Vagina (tissue), 2 donors: ENCODE results near the gene C1orf116.

Experiments used
- POLR2A ChIP-seq, 2 donors: fragments of 450-650 bp; IDR thresholded peaks; one replicate each; pipeline ENCODE4 v1.6.1; 2017; ENCODE audit warnings: antibody characterized with exemption in 2 of 2, mild to moderate bottlenecking in 2 of 2, moderate library complexity in 2 of 2
- TF ChIP-seq, protein P1 (sequence below), 3 experiments: fragments of 450-650 bp in 2 of 3; fragments of 200-600 bp in 1 of 3; sonication (generic) in 1 of 3; IDR thresholded peaks; one replicate each; pipeline ENCODE4 v1.5.1; 2017 to 2019; ENCODE audit warnings: antibody characterized with exemption in 3 of 3, mild to moderate bottlenecking in 2 of 3, moderate library complexity in 2 of 3

DNA sequence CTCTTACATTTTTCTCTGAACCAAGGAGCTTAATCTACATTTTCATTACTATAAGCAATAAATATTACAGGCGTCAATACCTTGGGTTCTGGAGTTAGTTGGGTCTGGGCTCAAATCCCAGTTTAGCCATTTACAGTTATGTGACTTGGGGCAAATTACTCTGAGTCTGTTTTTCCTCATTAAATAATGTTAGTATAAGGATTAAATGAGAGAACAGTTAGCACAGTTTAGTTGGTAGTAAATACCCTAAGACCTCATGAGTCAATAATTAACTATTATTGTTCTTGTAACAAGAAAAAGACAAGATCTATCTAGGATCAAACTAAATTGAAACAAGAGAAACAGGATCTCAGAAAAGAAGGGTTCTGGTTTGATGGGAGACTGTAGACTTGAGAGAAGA is 4.6 kb downstream of the C1orf116 start:
- no peak for TF ChIP-seq POLR2A (IDR thresholded peaks at IDR 0.05)
- TF ChIP-seq, protein P1, sequence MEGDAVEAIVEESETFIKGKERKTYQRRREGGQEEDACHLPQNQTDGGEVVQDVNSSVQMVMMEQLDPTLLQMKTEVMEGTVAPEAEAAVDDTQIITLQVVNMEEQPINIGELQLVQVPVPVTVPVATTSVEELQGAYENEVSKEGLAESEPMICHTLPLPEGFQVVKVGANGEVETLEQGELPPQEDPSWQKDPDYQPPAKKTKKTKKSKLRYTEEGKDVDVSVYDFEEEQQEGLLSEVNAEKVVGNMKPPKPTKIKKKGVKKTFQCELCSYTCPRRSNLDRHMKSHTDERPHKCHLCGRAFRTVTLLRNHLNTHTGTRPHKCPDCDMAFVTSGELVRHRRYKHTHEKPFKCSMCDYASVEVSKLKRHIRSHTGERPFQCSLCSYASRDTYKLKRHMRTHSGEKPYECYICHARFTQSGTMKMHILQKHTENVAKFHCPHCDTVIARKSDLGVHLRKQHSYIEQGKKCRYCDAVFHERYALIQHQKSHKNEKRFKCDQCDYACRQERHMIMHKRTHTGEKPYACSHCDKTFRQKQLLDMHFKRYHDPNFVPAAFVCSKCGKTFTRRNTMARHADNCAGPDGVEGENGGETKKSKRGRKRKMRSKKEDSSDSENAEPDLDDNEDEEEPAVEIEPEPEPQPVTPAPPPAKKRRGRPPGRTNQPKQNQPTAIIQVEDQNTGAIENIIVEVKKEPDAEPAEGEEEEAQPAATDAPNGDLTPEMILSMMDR (IDR thresholded peaks at IDR 0.05), result no peak
